ENCODE data around the gene MTMR4.
A peak's percentile ranks its signal among the peaks of the same experiment; 100 is the strongest.

Gene MTMR4

DNA sequence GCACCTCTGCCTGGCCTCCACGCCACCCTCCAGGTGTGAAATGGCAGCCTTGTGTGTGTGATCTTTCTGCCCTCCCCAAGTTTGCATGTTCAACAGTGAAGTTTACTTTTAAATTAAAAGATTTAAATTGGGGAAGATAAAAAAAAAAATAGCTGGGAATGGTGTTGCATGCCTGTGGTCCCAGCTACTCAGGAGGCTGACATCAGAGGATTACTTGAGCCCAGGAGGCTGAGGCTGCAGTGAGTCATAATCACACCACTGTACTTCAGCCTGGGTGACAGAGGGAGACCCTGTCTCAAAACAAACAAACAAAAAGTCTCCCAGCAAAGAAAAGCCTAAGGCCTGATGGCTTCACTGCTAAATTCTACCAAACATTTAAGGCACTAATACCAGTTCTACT, 61.7 kb downstream of the MTMR4 start:
- Histone ChIP-seq H4K20me1 (ENCODE audit: control insufficient read depth, insufficient read depth, low read depth, low read length) (no peaks in the 10 kb centered on the region), H3K36me3 (ENCODE audit: control insufficient read depth, low read length) (no peaks in the 10 kb centered on the region), H3K4me2 (ENCODE audit: low read length) (no peak overlapping the region), H3K27me3 (ENCODE audit: control insufficient read depth, low read length) (no peaks in the 10 kb centered on the region), H3K4me3 (ENCODE audit: low read length) (no peak overlapping the region), H3F3A (ENCODE audit: control insufficient read depth, insufficient read depth) (no peaks in the 10 kb centered on the region), H3K27ac (ENCODE audit: low read depth, low read length) (no peak overlapping the region), H3K9me2 (replicated peaks; ENCODE audit: control insufficient read depth, low read length) (no peaks in the 10 kb centered on the region), H3K79me2 (ENCODE audit: control insufficient read depth, low read length) (no peaks in the 10 kb centered on the region), H3K4me1 (ENCODE audit: control insufficient read depth, low read length) (no peaks in the 10 kb centered on the region), H3K9me3 (ENCODE audit: control insufficient read depth, insufficient read depth, low read length) (no peaks in the 10 kb centered on the region)
- no peak for TF ChIP-seq EZH2phosphoT487 (IDR thresholded peaks at IDR 0.05; ENCODE audit: borderline replicate concordance, low read length)
- TF ChIP-seq, protein P1, sequence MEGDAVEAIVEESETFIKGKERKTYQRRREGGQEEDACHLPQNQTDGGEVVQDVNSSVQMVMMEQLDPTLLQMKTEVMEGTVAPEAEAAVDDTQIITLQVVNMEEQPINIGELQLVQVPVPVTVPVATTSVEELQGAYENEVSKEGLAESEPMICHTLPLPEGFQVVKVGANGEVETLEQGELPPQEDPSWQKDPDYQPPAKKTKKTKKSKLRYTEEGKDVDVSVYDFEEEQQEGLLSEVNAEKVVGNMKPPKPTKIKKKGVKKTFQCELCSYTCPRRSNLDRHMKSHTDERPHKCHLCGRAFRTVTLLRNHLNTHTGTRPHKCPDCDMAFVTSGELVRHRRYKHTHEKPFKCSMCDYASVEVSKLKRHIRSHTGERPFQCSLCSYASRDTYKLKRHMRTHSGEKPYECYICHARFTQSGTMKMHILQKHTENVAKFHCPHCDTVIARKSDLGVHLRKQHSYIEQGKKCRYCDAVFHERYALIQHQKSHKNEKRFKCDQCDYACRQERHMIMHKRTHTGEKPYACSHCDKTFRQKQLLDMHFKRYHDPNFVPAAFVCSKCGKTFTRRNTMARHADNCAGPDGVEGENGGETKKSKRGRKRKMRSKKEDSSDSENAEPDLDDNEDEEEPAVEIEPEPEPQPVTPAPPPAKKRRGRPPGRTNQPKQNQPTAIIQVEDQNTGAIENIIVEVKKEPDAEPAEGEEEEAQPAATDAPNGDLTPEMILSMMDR (IDR thresholded peaks at IDR 0.05; ENCODE audit: low read depth, low read length, poor library complexity, severe bottlenecking) = no peak

DNA sequence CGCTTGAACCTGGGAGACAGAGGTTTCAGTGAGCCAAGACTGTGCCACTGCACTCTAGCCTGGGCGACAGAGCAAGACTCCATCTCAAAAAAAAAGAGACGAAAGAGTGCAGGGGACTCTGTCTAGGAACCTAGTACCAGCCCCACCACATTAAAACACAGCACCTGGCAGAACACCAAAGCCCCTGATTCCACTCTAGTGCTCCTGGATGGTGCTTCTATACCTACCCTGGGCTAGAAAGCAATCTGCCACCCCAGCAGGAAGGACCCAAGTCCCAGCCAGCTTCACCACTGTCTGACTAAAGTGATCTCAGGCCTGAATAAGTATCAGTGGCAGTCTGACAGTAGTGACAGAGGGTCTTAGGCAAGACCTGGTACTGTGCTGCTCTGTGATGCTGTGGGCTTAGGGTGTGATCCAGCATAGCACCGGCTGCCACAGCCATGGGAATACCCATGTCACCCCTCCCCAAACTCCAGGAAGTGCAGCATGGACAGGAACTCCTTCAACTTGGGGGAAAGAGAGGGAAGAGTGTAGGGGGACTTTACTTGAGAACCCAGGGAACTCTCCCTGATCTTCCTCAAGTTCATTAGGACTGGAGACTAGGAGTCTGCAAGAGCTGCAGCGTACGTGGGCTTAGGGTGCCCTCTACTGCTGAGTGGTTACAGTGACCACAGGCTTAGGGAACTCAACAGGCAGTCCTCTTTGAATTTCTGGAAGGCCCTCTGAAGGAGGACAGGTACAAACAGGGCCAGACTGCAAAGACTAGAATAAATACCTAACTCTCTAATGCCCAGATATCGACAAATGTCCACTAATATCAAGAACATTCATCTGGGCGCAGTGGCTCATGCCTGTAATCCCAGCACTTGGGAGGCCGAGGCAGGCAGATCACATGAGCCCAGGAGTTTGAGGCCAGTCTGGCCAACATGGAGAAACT, 67.1 kb downstream of the MTMR4 start:
- Histone ChIP-seq H4K20me1 (ENCODE audit: control insufficient read depth, insufficient read depth, low read depth, low read length) (no peaks in the 10 kb centered on the region), H3K4me2 (ENCODE audit: low read length) (no peak overlapping the region), H3K27ac (ENCODE audit: low read depth, low read length) (no peak overlapping the region), H3K4me1 (ENCODE audit: control insufficient read depth, low read length) (no peaks in the 10 kb centered on the region), H3K4me3 (ENCODE audit: low read length) (no peak overlapping the region), H3K27me3 (ENCODE audit: control insufficient read depth, low read length) (0 out of 2 replicates have a peak, but pooled peaks cover 4% of the 10 kb centered on the region), H3F3A (ENCODE audit: control insufficient read depth, insufficient read depth) (no peaks in the 10 kb centered on the region), H3K79me2 (ENCODE audit: control insufficient read depth, low read length) (no peaks in the 10 kb centered on the region), H3K9me2 (replicated peaks; ENCODE audit: control insufficient read depth, low read length) (no peaks in the 10 kb centered on the region), H3K9me3 (ENCODE audit: control insufficient read depth, insufficient read depth, low read length) (no peaks in the 10 kb centered on the region), H3K36me3 (ENCODE audit: control insufficient read depth, low read length) (no peaks in the 10 kb centered on the region)
- TF ChIP-seq EZH2phosphoT487 (IDR thresholded peaks at IDR 0.05; ENCODE audit: borderline replicate concordance, low read length) = no peak
- TF ChIP-seq, protein P1 (IDR thresholded peaks at IDR 0.05; ENCODE audit: low read depth, low read length, poor library complexity, severe bottlenecking) = peak; percentile 79

DNA sequence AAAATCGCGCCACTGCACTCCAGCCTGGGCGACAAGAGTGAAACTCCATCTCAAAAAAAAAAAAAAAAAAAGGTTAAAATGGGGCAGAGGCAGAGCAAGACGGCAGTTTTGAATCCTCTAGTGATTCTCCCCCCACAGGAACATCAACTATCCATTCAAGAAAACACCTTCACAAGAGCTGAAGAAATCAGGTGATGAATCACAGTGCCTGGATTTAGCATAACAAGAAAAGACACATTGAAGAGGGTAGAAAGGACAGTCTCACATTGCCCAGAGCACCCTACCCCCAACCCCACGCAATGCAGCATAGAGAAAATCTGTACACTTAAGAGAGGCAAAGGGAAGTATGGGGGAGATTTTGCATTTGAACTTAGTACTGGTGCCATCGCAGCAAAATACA, 68.4 kb downstream of the MTMR4 start:
- H3F3A ChIP-seq (ENCODE audit: control insufficient read depth, insufficient read depth) = no peaks in the 10 kb centered on the region
- no peaks in the 10 kb centered on the region for H4K20me1 ChIP-seq (ENCODE audit: control insufficient read depth, insufficient read depth, low read depth, low read length)
- H3K4me3 ChIP-seq (ENCODE audit: low read length) = no peak overlapping the region
- H3K9me3 ChIP-seq (ENCODE audit: control insufficient read depth, insufficient read depth, low read length) = no peaks in the 10 kb centered on the region
- H3K36me3 ChIP-seq (ENCODE audit: control insufficient read depth, low read length) = no peaks in the 10 kb centered on the region
- H3K4me2 ChIP-seq (ENCODE audit: low read length) = no peak overlapping the region
- no peaks in the 10 kb centered on the region for H3K9me2 ChIP-seq (replicated peaks; ENCODE audit: control insufficient read depth, low read length)
- no peaks in the 10 kb centered on the region for H3K4me1 ChIP-seq (ENCODE audit: control insufficient read depth, low read length)
- 0 out of 2 replicates have a peak, but pooled peaks cover 4% of the 10 kb centered on the region for H3K27me3 ChIP-seq (ENCODE audit: control insufficient read depth, low read length)
- H3K79me2 ChIP-seq (ENCODE audit: control insufficient read depth, low read length) = no peaks in the 10 kb centered on the region
- TF ChIP-seq, protein P1 (IDR thresholded peaks at IDR 0.05; ENCODE audit: low read depth, low read length, poor library complexity, severe bottlenecking) = no peak
- TF ChIP-seq EZH2phosphoT487 (IDR thresholded peaks at IDR 0.05; ENCODE audit: borderline replicate concordance, low read length) = no peak
- H3K27ac ChIP-seq (ENCODE audit: low read depth, low read length) = no peak overlapping the region

Data from DOHH2 (cell line).